GM18519 (cell line): Measurements from ENCODE around the gene FOLR3.
"Not testable (repeated sequence)": the region's sequence is repeated elsewhere in the genome, so short reads cannot be mapped to it uniquely, and the experiment has no call there.

ENCODE experiments used
- ATAC-seq: cut with Tn5 transposase; IDR thresholded peaks from one replicate; pipeline ENCODE4 v1.9.1; 2021; ENCODE audit warnings: mild to moderate bottlenecking, moderate library complexity; ENCODE audit not compliant: unreplicated experiment, low FRiP score

The FOLR3 gene

DNA sequence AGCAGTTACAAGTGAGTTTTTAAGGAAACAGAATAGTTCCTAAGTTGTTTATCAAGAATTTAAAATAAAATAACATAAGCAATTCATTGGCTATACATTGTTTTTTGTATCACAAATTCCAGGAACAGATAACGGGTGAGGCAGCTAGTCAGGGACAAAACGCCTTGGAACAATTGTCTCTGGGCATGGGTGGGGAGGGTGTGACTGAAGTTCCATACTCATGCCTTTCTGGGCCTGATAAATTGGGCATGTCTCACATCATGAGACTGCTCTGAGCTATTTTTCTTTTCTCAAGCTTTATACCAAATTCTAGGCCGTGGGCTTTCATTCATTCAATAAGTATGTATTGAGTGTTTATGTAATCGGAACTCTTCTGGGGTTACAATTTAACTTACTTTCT is 21.6 kb downstream of the FOLR3 start:
- no peak for ATAC-seq

DNA sequence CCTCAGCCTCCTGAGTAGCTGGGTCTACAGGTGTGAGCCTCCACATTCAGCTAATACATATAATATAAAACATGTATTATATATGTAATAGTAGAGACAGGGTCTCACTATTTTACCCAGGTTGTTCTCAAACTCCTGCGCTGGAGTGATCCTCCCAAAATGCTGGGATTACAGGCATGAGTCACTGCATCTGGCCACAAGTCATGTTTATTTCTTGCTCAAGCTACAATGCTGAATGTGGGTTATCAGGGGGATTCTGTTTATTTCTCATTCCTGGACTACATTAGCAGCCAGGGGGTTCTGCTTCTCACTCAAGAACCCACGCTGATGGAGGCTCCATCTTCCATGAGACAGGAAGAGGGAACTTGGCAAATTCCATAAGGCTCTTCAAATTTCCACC is 24.8 kb downstream of the FOLR3 start:
- no peak for ATAC-seq

DNA sequence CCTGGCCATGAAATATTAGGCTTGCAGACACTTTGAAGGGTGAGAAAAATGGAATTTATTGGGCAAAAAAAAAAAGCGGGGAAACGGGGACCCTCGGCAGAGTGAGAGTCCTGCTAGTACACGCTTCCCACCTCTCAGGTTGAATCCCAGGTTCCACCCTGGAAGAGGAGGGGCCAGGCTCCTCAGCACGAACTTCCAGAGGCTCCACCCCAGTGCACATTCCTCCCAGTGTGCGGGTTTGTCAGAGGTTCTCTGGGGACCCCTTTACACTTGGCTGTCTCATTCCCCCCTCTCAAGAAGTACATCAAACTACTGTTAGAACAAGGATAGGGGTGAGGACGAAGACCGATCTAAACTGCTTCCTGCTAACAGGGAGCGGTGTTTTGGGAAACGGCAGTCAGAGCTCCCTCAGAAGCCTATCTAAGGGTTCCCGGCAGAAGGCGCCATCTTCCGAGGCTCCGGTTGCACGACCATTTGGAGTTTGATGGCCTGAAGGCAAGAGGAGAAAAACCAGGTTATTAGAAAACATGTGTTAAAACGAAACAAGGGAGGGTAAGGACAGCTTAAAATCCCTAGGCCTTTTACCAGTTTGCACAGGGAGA is 27.5 kb downstream of the FOLR3 start:
- ATAC-seq: no peak

DNA sequence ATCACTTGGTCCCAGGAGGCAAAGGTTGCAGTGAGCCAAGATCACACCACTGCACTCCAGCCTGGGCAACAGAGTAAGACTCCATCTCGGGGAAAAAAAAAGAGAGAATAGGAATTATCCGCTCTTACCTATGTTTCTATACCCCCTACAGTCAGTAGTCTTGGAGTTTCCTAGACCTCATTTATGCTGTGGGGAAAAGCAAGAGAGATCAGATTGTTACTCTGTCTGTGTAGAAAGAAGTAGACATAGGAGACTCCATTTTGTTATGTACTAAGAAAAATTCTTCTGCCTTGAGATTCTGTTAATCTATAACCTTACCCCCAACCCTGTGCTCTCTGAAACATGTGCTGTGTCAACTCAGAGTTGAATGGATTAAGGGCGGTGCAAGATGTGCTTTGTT is 28.7 kb downstream of the FOLR3 start:
- not testable (repeated sequence) for ATAC-seq

DNA sequence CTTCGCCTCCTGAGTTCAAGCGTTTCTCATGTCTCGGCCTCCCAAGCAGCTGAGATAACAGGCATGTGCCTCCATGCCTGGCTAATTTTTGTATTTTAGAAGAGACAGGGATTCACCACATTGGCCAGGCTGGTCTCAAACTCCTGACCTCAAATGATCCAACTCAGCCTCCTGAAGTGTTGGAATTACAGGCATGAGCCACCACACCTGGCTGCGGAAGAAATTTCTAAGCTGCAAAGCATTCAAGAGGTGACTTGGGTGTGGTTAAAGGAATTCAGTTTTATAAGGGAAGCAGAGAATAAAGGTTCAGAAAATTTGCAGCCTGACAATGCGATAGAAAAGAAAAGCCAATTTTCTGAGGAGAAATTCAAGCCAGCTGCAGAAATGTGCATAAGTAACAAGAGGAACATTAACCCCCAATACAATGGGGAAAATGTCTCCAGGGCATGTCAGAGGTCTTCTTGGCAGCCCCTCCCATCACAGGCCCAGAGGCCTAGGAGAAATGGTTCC is 33.6 kb downstream of the FOLR3 start:
- not testable (repeated sequence) for ATAC-seq

DNA sequence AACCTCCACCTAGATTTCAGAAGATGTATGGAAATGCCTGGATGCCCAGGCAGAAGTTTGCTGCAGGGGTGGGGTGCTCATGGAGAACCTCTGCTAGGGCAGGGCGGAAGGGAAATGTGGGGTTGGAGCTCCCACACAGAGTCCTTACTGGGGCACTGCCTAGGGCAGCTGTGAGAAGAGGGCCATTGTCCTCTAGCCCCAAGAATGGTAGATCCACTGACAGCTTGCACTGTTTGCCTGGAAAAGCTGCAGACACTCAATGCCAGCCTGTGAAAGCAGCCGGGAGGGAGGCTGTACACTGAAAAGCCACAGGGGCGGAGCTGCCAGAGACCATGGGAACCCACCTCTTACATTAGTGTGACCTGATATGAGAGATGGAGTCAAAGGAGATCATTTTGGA is 34.2 kb downstream of the FOLR3 start:
- ATAC-seq: not testable (repeated sequence)

DNA sequence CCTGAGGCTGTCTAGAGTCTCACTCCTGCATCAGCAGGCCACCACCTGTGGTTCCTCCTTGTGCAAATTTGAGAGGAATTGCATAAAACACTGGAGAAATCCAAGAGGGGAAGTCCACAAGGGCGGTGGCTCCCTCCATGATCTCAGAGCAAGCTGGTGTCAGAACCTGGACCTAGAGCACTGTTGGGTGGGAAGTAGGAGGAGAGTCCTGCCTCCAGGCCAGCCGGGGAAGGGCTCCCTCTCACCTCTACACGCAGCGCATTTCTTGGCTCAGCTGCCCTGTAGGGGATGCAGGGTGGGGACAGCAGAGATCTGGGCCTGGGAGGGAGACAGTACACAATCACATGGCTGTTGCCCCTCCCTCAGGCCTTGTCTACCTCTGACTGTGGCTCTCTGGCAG is 36.5 kb downstream of the FOLR3 start:
- not testable (repeated sequence) for ATAC-seq

DNA sequence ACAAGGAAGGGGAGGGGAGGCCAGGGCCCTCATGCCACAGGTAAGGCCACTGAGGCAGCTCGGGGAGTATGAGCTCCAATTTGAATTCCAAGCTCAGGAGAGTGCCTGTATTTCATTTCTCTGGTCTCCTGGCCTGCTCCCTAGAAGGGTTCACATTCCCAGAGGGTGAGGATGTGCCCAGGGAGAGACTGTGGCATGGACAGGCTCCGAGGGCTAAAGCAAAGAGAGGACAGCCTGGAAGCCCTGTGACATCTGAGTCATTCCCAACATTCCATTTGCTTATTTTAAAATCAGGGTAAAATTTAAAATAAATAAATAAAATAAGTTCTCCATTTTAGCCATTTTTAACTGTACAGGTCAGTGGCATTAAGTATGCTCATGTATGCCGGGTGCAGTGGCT is 37.8 kb downstream of the FOLR3 start:
- no peak for ATAC-seq

DNA sequence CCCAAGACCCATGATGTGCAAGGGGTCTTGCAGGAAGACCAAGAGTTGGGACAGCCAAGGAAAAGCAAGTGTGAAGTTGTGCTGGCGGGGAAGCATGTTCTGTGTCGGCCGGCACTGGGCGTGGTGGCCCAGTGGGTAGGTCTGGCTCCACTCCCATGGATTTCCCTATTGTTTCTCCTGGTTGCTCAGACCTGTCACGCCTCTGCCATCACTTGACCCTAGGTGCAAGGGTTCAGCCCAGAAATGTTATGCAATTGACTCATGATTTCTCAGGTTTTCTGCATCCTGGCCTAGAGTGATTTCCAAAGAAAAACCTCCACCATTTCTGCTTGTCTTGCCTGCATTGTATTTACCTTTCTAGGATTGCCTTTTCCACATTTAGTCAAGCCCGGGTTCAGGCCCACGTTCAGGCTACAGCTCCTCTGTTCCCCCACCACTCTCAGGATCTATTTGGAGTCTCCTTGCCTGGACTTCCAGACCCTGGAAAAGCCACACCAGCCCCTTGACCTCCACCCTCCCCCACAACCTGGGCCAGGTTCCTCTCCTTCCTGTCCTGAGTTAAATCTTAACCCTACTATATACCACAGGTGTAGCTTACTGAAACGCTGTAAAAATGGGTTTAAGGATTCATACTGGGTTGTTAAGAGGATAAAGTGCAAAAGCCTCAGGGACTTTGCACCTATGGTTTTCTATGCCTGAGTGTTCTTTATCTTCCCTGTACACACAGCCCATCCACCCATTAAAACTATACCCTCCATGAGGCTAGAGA is 39.0 kb downstream of the FOLR3 start:
- no peak for ATAC-seq

DNA sequence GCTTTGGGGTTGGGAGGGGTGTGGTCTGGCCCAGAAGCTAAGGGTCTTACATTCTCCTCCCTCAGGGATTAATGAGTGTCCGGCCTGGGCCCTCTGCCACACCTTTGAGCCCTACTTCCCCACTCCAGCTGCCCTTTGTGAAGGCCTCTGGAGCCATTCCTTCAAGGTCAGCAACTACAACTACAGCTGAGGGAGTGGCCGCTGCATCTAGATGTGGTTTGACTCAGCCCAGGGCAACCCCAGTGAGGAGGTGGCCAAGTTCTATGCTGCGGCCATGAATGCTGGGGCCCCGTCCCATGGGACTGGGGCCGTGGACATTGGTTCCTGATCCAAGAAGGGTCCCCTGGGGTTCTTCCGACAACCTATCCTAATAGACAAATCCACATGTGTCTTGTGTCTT is 42.1 kb downstream of the FOLR3 start:
- ATAC-seq: no peak

DNA sequence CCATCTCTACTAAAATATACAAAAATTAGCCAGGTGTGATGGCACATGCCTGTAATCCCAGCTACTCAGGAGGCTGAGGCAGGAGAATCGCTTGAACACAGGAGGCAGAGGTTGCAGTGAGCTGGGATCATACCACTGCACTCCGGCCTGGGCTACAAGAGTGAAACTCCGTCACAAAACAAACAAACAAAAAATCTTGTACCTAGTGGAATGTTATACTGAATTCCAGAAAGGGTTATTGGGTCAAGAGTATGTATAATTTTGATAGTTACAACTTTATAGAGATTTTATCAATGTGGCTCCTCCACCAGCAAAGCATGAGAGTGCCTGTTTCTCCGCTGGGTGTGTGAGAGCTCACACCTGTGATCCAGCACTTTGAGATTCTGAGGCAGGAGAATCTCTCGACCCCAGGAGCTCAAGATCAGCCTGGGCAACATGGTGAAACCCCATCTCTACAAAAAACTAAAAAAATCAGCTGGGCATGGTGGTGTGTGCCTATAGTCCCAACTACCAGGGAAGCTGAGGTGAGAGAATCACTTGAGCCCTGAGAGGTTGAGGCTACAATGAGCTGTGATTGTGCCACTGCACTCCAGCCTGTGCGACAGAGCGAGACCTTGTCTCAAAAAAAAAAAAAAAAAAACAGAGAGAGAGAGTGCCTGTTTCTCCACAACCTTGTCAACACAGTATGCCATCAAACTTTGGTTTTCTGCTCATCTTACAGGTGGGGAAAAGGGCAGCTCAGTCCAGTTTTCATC is 43.7 kb downstream of the FOLR3 start:
- ATAC-seq: no peak

DNA sequence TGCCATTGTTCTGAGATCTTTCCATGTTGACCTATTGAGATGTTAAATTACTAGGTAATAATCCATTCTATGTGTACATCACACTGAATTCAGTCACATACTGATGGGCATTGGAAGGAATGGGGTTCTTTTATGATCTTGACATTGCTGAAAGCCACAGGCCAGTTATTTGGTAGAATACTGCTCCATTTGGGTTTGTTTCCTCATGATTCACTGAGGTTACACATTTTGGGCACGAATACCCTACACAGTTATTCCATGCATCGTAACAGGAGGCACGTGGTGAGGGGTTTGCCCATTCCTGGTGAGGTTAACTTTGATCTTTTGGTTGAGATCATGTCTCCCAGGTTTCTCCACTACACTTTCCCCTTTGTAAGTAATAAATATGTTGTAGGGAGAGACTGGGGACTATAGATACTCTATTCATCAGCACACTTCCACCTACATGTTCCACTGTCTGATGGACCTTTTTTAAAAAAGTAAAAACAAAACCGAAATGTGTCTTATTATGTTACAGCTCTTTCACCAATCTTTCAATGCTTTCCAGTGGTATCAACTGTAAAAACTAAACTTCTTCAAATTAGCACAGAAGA is 44.4 kb downstream of the FOLR3 start:
- no peak for ATAC-seq

DNA sequence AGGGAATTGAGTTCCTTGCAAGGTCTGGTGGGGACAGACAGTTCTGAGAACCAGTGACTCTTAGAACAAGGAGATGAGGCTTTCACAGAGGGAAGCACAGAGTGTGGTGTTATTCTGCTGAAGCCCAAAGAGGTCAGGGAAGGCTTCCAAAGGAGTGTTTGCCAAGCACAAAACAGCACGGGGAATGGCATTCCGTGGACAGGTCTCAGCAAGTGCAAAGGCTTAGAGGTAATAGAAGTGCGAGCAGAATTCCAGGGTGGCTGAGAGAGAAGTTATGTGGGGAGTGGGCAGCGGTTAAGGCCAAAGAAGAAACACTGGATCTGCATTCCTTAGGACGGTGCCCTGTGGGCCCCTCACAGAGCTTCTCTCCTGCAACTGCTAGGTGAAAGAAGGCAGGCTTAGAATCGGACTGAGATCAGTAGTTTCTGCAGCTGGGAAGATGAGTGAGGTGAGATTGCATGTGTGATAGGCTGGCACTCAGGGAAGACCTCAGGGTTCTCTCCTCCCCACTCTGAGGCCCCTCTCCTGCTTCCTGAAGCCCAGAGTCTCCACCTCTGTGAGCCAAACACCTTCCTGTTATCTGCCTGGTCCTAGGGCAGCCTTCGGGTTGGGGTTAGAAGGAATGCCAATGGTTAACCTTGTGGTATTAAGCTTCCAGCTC is 45.5 kb downstream of the FOLR3 start:
- not testable (repeated sequence) for ATAC-seq

DNA sequence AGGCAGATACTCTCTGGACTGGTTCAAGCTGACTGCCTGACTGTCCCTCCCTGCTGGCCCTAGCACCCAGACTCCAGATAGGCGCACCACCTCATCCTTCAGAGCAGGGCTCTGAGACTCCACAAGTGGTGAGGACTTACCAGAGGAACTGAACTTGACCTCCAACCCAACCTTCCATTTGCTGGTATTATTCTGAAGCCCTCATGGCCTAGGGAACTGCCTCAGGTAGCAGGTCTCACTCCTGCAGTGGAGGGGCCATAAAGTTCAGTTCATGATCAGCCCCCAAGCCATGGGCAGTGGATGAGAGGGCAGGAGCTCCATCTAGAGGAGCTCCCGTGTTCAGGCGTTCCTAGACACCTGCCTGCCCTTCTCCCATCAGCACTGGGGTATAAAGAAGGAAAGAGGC is 46.0 kb downstream of the FOLR3 start:
- not testable (repeated sequence) for ATAC-seq

DNA sequence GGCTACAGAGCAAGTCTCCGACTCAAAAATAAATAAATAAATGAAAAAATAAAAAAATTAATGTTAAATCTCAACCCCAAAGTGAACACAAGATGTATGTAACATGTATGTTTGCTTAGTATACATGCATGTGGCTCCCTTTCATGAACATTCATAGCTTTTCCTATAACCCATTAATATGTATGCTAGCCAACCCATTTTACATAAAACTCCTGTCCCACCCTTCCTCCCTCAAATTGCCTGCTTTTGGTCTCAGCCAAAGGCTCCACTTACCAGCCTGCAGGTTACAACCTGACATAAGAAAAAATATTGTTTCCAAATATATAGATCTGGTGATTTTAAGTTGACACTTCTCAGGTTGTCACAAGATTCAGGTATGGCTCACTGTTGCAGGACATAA is 52.7 kb downstream of the FOLR3 start:
- no peak for ATAC-seq
